ENCODE data around the gene WDHD1.
"Not testable (repeated sequence)": the region's sequence is repeated elsewhere in the genome, so short reads cannot be mapped to it uniquely, and the experiment has no call there.

WDHD1 gene

DNA sequence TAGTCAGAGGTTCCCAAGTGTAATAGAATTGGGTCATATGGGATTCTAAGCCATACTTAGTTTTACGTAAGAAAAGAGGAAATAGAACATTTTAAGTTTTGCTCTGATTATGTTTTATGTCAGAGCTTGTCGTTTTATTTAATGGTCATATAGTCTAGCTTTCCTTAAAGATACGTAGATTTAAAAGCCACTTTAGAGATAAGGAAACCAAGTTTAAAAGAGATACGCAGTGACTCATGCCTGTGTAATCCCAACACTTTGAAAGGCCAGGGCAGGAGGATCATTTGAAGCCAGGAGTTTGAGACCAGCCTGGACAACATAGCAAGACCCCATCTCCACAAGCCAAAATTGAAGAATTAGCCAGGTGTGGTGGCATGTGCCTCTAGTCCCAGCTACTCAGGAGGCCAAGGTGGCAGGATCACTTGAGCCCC is 44.1 kb upstream of the WDHD1 start:
- no peak overlapping the region for H3K4me3 ChIP-seq (ENCODE audit: low read length)
- DNase-seq (ENCODE audit: low read depth) = no peak
- TF ChIP-seq, protein P1, sequence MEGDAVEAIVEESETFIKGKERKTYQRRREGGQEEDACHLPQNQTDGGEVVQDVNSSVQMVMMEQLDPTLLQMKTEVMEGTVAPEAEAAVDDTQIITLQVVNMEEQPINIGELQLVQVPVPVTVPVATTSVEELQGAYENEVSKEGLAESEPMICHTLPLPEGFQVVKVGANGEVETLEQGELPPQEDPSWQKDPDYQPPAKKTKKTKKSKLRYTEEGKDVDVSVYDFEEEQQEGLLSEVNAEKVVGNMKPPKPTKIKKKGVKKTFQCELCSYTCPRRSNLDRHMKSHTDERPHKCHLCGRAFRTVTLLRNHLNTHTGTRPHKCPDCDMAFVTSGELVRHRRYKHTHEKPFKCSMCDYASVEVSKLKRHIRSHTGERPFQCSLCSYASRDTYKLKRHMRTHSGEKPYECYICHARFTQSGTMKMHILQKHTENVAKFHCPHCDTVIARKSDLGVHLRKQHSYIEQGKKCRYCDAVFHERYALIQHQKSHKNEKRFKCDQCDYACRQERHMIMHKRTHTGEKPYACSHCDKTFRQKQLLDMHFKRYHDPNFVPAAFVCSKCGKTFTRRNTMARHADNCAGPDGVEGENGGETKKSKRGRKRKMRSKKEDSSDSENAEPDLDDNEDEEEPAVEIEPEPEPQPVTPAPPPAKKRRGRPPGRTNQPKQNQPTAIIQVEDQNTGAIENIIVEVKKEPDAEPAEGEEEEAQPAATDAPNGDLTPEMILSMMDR (IDR thresholded peaks at IDR 0.05; ENCODE audit: insufficient read depth, low read depth, low read length, missing control alignments) = no peak

DNA sequence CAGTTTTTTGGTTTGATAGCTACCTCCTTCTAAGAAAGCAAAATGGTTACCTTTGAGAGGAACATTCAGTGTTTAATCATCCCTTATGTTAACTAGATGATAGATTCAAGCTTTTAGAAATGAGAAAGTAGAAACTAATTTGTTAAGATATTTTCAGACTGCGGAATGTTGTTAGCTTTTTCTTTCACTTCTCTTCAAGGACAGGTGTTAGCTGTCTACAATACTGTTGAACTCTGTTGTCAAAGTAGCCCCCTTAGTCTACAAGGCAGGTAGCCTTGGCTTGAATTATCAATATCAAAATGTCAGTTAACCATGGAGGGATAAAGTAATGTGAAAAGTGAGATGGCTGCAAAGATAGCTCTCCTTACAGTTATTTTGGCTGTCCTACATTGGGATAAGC is 39.3 kb upstream of the WDHD1 start:
- no peak overlapping the region for H3K4me3 ChIP-seq (ENCODE audit: low read length)
- TF ChIP-seq, protein P1 (IDR thresholded peaks at IDR 0.05; ENCODE audit: insufficient read depth, low read depth, low read length, missing control alignments) = no peak
- no peak for DNase-seq (ENCODE audit: low read depth)

DNA sequence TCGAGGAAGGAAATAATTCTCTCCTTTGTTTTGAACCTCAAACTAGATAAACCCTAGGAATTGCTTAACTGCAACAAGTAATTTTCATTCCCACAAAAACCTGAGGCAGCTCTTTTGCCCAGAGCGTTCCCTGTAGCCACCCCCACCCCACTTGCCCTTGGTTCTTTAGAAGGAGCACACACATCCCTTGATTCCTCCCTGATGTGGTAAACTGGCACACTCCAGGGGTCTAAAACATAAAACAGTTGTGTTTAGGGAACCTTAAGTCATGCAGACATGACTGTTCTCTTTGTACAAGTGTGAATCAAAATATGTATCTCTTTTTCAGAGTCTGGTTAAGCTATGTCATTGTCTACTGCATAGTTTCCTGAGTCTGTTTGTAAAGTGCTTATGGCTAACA is 38.5 kb upstream of the WDHD1 start:
- TF ChIP-seq, protein P1 (IDR thresholded peaks at IDR 0.05; ENCODE audit: insufficient read depth, low read depth, low read length, missing control alignments) = no peak
- no peak for DNase-seq (ENCODE audit: low read depth)
- H3K4me3 ChIP-seq (ENCODE audit: low read length) = no peak overlapping the region

DNA sequence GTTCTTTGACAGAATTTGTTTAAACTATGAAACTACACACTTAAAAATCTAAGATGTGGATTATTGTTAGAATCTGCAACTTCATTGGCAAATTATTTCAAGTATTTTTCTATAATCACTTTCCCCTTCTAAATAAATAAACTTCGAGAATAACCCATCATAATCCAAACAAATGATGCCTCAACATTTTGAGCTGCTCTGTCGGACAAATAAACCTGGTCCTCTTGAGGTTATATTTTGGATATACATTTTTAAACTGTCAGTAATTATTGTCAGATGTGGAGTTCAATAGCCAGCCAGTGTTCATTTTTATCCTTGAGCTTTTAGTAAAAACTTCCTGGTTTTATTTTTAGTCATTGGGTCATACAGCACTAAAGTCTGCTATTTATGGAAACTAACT is 38.0 kb upstream of the WDHD1 start:
- not testable (repeated sequence) for DNase-seq (ENCODE audit: low read depth); H3K4me3 ChIP-seq (ENCODE audit: low read length)

DNA sequence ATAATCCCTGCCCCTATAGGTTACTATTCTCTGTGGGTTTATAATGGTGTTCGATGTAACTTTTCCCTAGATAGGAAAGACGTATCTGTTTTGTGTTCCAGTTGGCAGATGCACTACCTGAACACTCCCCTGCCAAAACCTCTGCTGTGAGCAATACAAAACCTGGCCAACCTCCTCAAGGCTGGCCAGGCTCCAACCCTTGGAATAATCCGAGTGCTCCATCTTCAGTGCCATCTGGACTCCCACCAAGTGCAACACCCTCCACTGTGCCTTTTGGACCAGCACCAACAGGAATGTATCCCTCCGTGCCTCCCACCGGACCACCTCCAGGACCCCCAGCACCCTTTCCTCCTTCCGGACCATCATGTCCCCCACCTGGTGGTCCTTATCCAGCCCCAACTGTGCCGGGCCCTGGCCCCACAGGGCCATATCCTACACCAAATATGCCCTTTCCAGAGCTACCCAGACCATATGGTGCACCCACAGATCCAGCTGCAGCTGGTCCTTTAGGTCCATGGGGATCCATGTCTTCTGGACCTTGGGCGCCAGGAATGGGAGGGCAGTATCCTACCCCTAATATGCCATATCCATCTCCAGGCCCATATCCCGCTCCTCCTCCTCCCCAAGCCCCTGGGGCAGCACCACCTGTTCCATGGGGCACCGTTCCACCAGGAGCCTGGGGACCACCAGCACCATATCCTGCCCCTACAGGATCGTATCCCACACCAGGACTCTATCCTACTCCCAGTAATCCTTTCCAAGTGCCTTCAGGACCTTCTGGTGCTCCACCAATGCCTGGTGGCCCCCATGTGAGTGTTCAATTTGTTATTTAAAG is 35.8 kb upstream of the WDHD1 start:
- TF ChIP-seq, protein P1 (IDR thresholded peaks at IDR 0.05; ENCODE audit: insufficient read depth, low read depth, low read length, missing control alignments) = no peak
- DNase-seq (ENCODE audit: low read depth) = no peak
- H3K4me3 ChIP-seq (ENCODE audit: low read length) = no peak overlapping the region

GRCh38 chr14:55059333-55059732 is 32.4 kb upstream of the WDHD1 start:
- TF ChIP-seq, protein P1 (IDR thresholded peaks at IDR 0.05; ENCODE audit: insufficient read depth, low read depth, low read length, missing control alignments) = no peak
- DNase-seq (ENCODE audit: low read depth) = no peak
- H3K4me3 ChIP-seq (ENCODE audit: low read length) = no peak overlapping the region

- no peak for DNase-seq (ENCODE audit: low read depth)
- H3K4me3 ChIP-seq (ENCODE audit: low read length) = no peak overlapping the region
- TF ChIP-seq, protein P1 (IDR thresholded peaks at IDR 0.05; ENCODE audit: insufficient read depth, low read depth, low read length, missing control alignments) = no peak
Measured at GRCh38 chr14:55057919-55058318, 31.0 kb upstream of the WDHD1 start.

Measured in epithelial cell of esophagus (primary cell).